TTC549 (cell line): ENCODE results near the gene JUNB.

ENCODE experiments used
- FAIRE-seq: peaks from 2 replicates; lab custom pipeline; 2012; peaks lifted over from hg19 to GRCh38; lab: Jason Lieb, UNC

The JUNB gene

DNA sequence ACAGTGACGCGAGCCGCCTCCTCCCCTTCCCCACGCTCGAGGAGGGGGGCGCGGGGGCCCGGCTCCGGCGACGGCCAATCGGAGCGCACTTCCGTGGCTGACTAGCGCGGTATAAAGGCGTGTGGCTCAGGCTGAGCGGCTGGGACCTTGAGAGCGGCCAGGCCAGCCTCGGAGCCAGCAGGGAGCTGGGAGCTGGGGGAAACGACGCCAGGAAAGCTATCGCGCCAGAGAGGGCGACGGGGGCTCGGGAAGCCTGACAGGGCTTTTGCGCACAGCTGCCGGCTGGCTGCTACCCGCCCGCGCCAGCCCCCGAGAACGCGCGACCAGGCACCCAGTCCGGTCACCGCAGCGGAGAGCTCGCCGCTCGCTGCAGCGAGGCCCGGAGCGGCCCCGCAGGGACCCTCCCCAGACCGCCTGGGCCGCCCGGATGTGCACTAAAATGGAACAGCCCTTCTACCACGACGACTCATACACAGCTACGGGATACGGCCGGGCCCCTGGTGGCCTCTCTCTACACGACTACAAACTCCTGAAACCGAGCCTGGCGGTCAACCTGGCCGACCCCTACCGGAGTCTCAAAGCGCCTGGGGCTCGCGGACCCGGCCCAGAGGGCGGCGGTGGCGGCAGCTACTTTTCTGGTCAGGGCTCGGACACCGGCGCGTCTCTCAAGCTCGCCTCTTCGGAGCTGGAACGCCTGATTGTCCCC lies at the start of gene JUNB:
JUNB (plus strand) TSS at position 142 of the 706 bp plus-strand sequence; CDS start at position 428, 286 bp downstream.
- FAIRE-seq = no peak

GRCh38 chr19:12745166-12745897 lies 46.0 kb upstream of the JUNB start:
- no peak for FAIRE-seq

DNA sequence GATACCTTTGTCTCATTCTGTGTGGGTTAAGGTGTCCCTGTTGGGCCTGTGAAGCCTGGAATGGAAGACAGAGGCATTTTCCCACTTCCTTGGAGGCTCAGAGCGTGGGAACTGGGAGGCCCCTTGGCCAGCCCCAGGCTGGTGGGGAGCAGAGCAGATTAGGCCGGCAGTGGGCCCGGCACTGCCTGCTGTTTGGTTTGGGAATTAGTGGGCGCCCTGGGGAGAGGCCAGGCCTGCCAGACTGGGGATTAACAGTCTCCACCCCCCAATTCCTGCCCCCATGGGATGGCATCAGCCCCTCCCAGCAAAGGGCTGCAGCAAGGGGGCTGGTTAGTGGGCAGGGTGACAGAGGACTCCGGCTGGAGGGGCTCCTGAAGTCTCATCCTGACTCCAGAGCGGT lies 42.8 kb upstream of the JUNB start:
- FAIRE-seq = no peak

- no peak for FAIRE-seq
Observed at GRCh38 chr19:12749938-12750521, 41.3 kb upstream of the JUNB start.

GRCh38 chr19:12750851-12751250 lies 40.4 kb upstream of the JUNB start:
- no peak for FAIRE-seq

DNA sequence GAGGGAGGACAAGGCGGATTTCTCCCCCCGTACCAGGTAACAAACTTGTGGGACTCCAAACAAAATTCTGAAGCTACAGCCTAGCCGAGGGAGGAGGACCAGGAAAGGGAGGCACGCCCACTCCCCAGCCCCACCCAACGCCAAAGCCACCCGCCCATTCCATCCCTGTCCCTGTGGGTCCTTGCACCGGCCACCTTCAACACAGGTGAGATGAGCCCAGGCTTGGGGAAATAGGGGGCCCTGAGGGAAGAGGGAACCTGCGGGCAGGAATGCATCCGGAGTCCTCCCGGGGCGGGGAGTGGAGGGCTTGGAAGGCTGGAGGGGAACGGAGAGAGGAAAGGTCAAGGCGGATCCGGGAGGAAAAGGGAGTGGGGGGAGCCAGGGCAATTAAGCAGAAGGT lies 39.7 kb upstream of the JUNB start, which contains the start of gene BEST2:
BEST2 (plus strand) TSS at position 157 of the 400 bp plus-strand sequence. CDS start 802 bp downstream, outside the sequence.
- FAIRE-seq = no peak

- no peak for FAIRE-seq
Observed at GRCh38 chr19:12752056-12752781, 39.1 kb upstream of the JUNB start.

DNA sequence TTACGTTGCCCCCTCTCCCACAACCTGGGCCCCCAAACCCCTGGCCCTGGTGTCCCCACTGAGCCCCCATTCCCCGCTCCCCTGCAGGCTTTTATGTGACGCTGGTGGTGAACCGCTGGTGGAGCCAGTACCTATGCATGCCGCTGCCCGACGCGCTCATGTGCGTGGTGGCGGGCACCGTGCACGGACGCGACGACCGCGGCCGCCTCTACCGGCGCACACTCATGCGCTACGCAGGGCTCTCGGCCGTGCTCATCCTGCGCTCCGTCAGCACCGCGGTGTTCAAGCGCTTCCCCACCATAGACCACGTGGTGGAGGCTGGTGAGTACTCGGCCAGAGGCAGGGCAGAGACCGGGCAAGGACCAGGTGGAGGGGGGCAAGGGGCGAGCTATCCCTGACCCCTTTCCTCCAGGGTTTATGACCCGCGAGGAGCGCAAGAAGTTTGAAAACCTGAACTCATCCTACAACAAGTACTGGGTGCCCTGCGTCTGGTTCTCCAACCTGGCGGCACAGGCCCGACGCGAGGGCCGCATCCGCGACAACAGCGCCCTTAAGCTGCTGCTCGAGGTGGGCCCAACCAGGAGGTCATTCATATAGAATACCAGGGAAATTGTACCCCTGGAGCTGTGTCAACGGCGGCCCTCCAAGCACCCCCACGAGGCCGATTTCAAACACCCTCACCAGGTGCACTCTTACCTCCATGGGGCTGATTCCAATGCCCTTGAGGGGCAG lies 36.7 kb upstream of the JUNB start:
- FAIRE-seq = no peak

DNA sequence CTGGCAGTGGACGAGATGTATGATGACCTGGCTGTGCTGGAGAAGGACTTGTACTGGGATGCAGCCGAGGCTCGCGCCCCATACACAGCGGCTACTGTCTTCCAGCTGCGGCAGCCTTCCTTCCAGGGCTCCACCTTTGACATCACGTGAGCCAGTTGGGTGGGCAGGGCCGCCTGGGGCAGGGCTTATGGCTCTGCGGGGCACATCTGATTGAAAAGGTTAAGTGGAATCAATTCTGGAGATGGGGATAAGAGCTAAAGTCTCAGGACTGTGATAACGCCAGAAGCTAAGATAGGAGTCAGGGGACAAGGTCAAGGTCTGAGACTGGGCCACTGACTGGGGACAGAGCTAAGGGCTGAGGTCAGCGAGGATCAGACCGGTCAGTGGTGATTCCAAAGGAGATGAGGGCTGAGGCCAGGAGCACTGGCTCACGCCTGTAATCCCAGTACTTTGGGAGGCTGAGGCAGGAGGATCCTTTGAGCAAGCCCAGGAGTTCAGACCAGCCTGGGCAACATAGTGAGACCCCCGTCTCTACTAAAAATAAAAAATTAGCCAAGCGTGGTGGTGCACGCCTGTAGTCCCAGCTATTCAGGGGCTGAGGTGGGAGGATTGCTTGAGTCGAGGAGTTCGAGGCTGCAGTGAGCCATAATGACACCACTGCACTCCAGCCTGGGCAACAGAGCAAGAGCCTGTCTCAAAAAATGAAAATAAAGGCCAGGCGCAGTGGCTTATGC lies 35.0 kb upstream of the JUNB start:
- no peak for FAIRE-seq

DNA sequence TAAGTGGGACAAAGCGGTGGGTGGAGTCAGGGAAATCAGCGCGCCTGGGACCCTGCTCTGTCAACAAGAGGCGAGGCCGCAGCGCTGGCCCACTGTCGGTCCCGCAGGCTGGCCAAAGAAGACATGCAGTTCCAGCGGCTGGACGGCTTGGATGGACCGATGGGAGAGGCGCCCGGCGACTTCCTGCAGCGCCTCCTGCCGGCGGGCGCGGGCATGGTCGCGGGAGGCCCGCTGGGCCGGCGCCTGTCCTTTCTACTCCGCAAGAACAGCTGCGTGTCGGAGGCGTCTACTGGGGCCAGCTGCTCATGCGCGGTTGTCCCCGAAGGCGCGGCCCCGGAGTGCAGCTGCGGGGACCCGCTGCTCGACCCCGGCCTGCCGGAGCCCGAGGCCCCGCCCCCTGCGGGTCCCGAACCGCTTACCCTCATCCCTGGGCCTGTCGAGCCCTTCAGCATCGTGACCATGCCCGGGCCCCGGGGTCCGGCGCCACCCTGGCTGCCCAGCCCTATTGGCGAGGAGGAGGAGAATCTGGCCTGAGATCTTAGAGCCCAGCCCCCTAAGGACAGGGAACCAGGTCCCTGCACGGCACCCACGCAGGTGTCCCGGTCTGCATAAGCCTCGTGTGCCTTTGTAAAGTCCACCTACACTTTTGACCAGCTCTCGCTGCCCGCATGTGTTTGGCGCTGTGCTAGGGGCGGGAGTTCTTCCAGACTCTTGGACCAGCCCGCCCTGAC lies 33.6 kb upstream of the JUNB start:
- FAIRE-seq = no peak

DNA sequence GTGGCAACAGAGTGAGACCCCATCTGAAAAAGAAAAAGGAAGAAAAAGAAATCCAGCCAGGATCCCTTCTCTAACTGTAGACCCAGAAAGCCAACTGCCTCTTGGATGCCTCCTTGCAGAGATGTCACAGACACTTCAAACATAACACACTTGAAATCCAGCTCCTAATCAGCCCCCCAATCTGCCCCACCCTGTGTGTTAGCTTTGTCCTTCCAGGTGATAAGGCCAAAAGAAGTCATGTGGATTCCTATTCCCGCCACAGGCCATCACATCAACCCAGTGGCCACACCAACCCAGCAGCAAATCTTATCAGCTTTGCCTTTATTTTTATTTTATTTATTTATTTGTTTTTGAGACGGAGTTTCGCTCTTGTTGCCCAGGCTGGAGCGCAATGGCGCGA lies 31.6 kb upstream of the JUNB start:
- no peak for FAIRE-seq

DNA sequence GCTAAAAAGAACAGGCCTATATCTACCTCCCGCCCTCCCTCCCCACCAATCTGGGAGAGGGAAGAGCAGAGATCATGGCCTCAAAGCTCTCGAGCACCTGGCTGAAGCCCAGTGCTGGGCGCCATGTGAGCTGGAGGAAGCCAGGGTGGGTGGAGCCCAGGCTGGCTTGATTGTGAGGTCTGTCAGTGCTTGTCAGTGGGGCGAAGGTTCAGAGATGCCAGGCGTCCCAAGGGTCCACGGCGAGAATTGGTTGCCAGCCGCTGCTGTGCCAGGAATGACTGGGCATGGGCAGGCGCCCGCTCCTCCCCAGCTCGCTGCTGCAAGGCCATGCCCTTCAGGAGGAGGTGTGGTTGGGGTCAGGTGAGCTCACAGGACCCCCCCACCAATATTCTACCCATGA lies 28.2 kb upstream of the JUNB start:
- no peak for FAIRE-seq

- FAIRE-seq = no peak
Observed at GRCh38 chr19:12764698-12765097, 26.6 kb upstream of the JUNB start.

DNA sequence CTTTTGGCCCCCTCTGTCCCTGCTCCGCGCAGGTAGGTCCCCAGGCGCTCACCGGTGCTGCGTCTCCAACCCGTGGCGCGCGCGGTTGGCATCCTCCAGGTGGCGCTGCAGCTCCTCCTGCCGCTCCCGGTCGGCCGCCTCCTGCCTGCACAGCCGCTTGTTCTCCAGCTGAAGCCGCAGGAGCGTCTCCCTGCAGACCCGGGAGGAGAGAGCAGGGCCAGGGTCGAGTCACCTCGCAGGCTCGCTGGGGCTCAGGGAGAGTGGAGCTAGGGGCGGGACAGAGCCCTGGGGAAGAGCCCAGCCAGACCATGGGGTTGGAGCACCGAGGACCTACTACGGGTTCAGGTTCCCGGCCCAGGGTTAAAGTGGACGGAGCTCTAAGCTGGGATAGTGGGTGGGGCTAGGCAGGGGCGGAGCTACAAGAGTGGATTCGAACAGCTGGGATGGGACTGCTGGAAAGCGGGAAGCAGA lies 25.2 kb upstream of the JUNB start:
- no peak for FAIRE-seq

- FAIRE-seq = no peak
Observed at GRCh38 chr19:12767150-12767549, 24.1 kb upstream of the JUNB start.

- FAIRE-seq = no peak
Observed at GRCh38 chr19:12767666-12768065, 23.6 kb upstream of the JUNB start.

GRCh38 chr19:12769689-12770088 lies 21.6 kb upstream of the JUNB start:
- no peak for FAIRE-seq

DNA sequence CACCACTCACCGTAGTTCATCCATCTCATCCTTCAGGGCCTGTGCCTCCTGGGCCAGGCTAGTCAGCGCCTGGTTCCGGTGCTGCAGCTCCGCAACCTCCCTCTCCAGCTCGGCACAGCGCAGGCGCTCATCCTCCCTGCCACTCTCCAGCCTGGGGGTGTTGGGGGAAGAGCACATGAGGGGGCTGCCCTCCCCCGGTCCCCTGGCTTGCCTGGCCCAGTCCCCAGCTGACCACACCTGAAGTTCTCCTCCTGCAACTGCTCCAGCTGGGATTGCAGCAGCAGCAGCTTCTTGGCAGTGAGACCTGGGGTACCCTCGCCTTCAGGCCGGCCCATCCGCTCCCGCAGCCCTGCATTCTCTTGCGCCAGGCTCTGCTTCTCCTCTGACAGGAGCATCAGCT lies 20.4 kb upstream of the JUNB start:
- no peak for FAIRE-seq

DNA sequence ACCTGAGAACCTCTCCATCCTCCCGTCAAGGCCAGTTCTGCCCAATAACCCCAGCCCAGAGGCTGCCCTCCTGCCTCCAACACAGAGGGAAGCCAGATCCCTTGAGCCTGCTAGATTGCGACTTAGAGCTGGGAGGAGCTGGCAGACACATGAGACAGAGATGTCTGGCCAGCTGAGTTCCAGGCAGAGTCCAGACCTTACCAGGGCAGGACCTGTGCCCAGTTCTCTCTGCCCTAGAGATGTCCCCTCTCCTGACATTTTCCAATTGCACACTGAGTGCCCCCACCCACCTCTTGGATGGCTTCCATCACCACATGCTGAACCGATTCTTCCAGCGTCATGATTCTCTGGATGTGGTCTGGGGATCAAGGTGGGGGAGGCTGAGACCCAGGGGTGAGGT lies 19.0 kb upstream of the JUNB start:
- FAIRE-seq = no peak

DNA sequence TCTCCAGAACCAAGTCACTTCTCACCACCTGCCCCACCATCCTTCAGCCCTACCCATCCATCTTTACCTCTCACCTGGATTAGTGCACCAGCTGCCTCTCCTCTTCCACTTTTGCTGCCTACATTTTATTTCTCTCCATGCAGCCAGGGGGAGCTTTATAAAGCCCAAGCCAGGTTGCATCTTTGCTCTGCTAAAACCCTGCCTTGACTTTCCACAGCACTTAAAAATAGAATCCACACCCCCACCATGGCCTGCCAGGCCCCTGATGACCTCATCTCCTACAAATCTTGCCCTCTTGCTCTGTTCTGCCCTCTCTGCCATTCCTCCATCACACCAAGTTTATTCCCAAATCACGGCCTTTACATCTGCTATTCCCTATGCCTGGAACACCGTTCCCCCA lies 17.7 kb upstream of the JUNB start:
- FAIRE-seq = no peak
